K562 (cell line): ENCODE results near the gene GHRL. TPM values are rescaled to one million over a fixed set of nuclear protein-coding genes. Genes with fewer than 3 reads are reported as not detected.

ENCODE experiments used
- CCAR2 ChIP-seq: fragments of 200-400 bp; formaldehyde crosslinking; IDR thresholded peaks from 2 replicates; pipeline ENCODE4 v1.6.1; 2017; ENCODE audit warnings: mild to moderate bottlenecking, low read depth, low read length
- FOXJ2 ChIP-seq: fragments of 200-800 bp; sonication (Bioruptor generic); IDR thresholded peaks from 2 replicates; pipeline ENCODE4 v1.6.1; 2016; ENCODE audit warnings: missing genetic modification characterization, missing compliant biosample characterization
- YY1 ChIP-seq, 3 experiments: IDR thresholded peaks; 2 replicates each; pipeline ENCODE4 v1.6.1; 2011; ENCODE audit warnings: low read length in 2 of 3, mild to moderate bottlenecking in 2 of 3, moderate library complexity in 2 of 3, borderline replicate concordance in 1 of 3, control low read depth in 1 of 3, low read depth in 1 of 3; ENCODE audit not compliant: insufficient read depth in 3 of 3, insufficient replicate concordance in 2 of 3, control insufficient read depth in 1 of 3, insufficient read length in 1 of 3; ENCODE audit errors: extremely low read depth in 1 of 3
- ZFPM2 ChIP-seq: fragments of 250-450 bp; sonication (Bioruptor Pico); IDR thresholded peaks from 2 replicates; pipeline ENCODE4 v1.5.1; 2022; ENCODE audit warnings: mild to moderate bottlenecking
- ZKSCAN1 ChIP-seq: fragments of 150-350 bp; IDR thresholded peaks from 2 replicates; pipeline ENCODE4 v1.6.1; 2016; ENCODE audit warnings: low read depth, low read length
- ZNF717 ChIP-seq: fragments of 250-450 bp; sonication (Bioruptor Pico); IDR thresholded peaks from 2 replicates; pipeline ENCODE4 v1.5.0; 2021
- polyA plus RNA-seq, 8 experiments: library from polyadenylated mRNA; depleted of rRNA in 4 of 8; stranded (reverse) in 5 of 8; unstranded in 3 of 8; fragments of >200 nt; fragmentation: Nextera tagmentation in 2 of 8; fragmentation: Illumina TruSeq in 1 of 8; extraction: Ambion mirVana in 2 of 8; extraction: Trizol in 1 of 8; gene quantifications; 2 replicates each; pipeline versions ENCODE4 v1.2.1 to v1.2.3, GENCODE V29; 2011 to 2014; ENCODE audit warnings: inconsistent platforms in 1 of 8, missing spikeins in 1 of 8
- total RNA-seq, 7 experiments: library from RNA; depleted of rRNA in 6 of 7; stranded (reverse); fragments of >200 nt in 6 of 7; fragmentation: Illumina TruSeq in 2 of 7; extraction: Trizol in 2 of 7; gene quantifications; 2 replicates each; pipeline versions ENCODE4 v1.2.1 to v1.2.3, GENCODE V29; 2011 to 2021; ENCODE audit warnings: low replicate concordance in 1 of 7
- TF ChIP-seq, protein P1 (sequence below): IDR thresholded peaks from 3 replicates; pipeline ENCODE4 v1.6.1; 2011; ENCODE audit warnings: borderline replicate concordance, mild to moderate bottlenecking, moderate library complexity; ENCODE audit not compliant: insufficient read length; ENCODE audit errors: extremely low read depth
- TF ChIP-seq, protein P2 (sequence below): fragments of 450-650 bp; IDR thresholded peaks from 2 replicates; pipeline ENCODE4 v1.6.1; 2014; ENCODE audit warnings: low read depth, mild to moderate bottlenecking, moderate library complexity, borderline replicate concordance

The GHRL gene
- total and polyA plus RNA-seq, 9 of the 15 experiments (the other 6 are each of a cell fraction or from before 2014, with no cell fraction given) = 0.08 to 0.29 (median 0.15) TPM; not detected in 5

GRCh38 chr3:10286133-10286524 lies 6.6 kb downstream of the GHRL start (continued):
- TF ChIP-seq, protein P1, sequence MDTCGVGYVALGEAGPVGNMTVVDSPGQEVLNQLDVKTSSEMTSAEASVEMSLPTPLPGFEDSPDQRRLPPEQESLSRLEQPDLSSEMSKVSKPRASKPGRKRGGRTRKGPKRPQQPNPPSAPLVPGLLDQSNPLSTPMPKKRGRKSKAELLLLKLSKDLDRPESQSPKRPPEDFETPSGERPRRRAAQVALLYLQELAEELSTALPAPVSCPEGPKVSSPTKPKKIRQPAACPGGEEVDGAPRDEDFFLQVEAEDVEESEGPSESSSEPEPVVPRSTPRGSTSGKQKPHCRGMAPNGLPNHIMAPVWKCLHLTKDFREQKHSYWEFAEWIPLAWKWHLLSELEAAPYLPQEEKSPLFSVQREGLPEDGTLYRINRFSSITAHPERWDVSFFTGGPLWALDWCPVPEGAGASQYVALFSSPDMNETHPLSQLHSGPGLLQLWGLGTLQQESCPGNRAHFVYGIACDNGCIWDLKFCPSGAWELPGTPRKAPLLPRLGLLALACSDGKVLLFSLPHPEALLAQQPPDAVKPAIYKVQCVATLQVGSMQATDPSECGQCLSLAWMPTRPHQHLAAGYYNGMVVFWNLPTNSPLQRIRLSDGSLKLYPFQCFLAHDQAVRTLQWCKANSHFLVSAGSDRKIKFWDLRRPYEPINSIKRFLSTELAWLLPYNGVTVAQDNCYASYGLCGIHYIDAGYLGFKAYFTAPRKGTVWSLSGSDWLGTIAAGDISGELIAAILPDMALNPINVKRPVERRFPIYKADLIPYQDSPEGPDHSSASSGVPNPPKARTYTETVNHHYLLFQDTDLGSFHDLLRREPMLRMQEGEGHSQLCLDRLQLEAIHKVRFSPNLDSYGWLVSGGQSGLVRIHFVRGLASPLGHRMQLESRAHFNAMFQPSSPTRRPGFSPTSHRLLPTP = no peak
- TF ChIP-seq CCAR2 (no peak), FOXJ2 (tag) (no peak), ZFPM2 (CRISPR knock-in tag) (no peak), ZNF717 (CRISPR knock-in tag) (no peak), YY1 (IDR thresholded peaks at IDR 0.05; ENCODE audit: borderline replicate concordance in 1 of 3, control insufficient read depth in 1 of 3, extremely low read depth in 1 of 3, insufficient read depth in 3 of 3, insufficient read length in 1 of 3, insufficient replicate concordance in 2 of 3, low read depth in 1 of 3, low read length in 2 of 3) (no peak), ZKSCAN1 (no peak)
- TF ChIP-seq, protein P2, sequence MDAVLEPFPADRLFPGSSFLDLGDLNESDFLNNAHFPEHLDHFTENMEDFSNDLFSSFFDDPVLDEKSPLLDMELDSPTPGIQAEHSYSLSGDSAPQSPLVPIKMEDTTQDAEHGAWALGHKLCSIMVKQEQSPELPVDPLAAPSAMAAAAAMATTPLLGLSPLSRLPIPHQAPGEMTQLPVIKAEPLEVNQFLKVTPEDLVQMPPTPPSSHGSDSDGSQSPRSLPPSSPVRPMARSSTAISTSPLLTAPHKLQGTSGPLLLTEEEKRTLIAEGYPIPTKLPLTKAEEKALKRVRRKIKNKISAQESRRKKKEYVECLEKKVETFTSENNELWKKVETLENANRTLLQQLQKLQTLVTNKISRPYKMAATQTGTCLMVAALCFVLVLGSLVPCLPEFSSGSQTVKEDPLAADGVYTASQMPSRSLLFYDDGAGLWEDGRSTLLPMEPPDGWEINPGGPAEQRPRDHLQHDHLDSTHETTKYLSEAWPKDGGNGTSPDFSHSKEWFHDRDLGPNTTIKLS = no peak
